A549 (cell line): Measurements from ENCODE around the gene RAB3B. TPM values are rescaled to one million over a fixed set of nuclear protein-coding genes. Genes with fewer than 3 reads are reported as not detected.
"Not testable (repeated sequence)": the region's sequence is repeated elsewhere in the genome, so short reads cannot be mapped to it uniquely, and the experiment has no call there.

Experiments
- ATAC-seq, 2 experiments: fragments of 200-7000 bp in 1 of 2; fragments of >200 bp in 1 of 2; cut with Nextera tagmentation in 1 of 2; cut with Tn5 transposase in 1 of 2; 3 replicates each; pipeline versions ENCODE4 v1.8.0 to v1.9.1; 2018 to 2020; ENCODE audit warnings: mild to moderate bottlenecking in 1 of 2, moderate library complexity in 1 of 2
- CTCF ChIA-PET: fragments of 300-600 bp; sonication (Branson Sonifier 250); formaldehyde crosslinking; extraction: SDS; loops from one replicate; lab custom pipeline; 2021; ENCODE audit warnings: antibody characterized with exemption, inconsistent platforms; lab: Yijun Ruan, JAX
- POLR2A ChIA-PET: fragments of 350-600 bp; formaldehyde crosslinking; extraction: SDS; loops from one replicate; lab custom pipeline; 2021; ENCODE audit warnings: antibody characterized with exemption, inconsistent platforms; lab: Yijun Ruan, JAX
- DNase-seq, 2 experiments: peaks; one replicate each; pipeline versions ENCODE4 v3.0.0 to v3.0.0-alpha.2; 2011 to 2016; ENCODE audit warnings: low read depth in 1 of 2, low spot score in 1 of 2
- FAIRE-seq: peaks from 2 replicates; lab custom pipeline; 2011; peaks lifted over from hg19 to GRCh38; lab: Jason Lieb, UNC
- H3K27ac ChIP-seq, 2 experiments: fragments of >200 bp; sonication (Bioruptor Twin); formaldehyde crosslinking; 3 replicates each; pipeline ENCODE4 v1.5.1; 2016 to 2017
- H3K4me1 ChIP-seq: fragments of >200 bp; sonication (Bioruptor Twin); formaldehyde crosslinking; 3 replicates; pipeline ENCODE4 v1.6.1; 2016
- H3K4me2 ChIP-seq: fragments of >200 bp; sonication (Bioruptor Twin); formaldehyde crosslinking; 3 replicates; pipeline ENCODE4 v1.6.1; 2016
- H3K4me3 ChIP-seq: fragments of >200 bp; sonication (Bioruptor Twin); formaldehyde crosslinking; 3 replicates; pipeline ENCODE4 v1.5.1; 2016
- H3K9me3 ChIP-seq: fragments of >200 bp; sonication (Bioruptor Twin); formaldehyde crosslinking; 3 replicates; pipeline ENCODE4 v1.6.1; 2016
- EHMT2 ChIP-seq: fragments of 200-600 bp; sonication (generic); IDR thresholded peaks from 2 replicates; pipeline ENCODE4 v1.6.1; 2016; ENCODE audit warnings: antibody characterized with exemption, low read depth, mild to moderate bottlenecking, moderate library complexity
- ELK1 ChIP-seq: fragments of 150-350 bp; IDR thresholded peaks from 2 replicates; pipeline ENCODE4 v1.6.1; 2014; ENCODE audit warnings: low read depth, mild to moderate bottlenecking, low read length
- HDAC2 ChIP-seq: fragments of 200-600 bp; sonication (generic); IDR thresholded peaks from 2 replicates; pipeline ENCODE4 v1.6.1; 2016
- HOXA7 ChIP-seq: fragments of 250-450 bp; sonication (Bioruptor Pico); IDR thresholded peaks from 2 replicates; pipeline ENCODE4 v1.5.0; 2020; ENCODE audit warnings: mild to moderate bottlenecking, moderate library complexity
- HOXB13 ChIP-seq: fragments of 250-450 bp; sonication (Bioruptor Pico); IDR thresholded peaks from 2 replicates; pipeline ENCODE4 v1.5.0; 2020; ENCODE audit warnings: low read depth, mild to moderate bottlenecking, moderate library complexity
- KDM5A ChIP-seq: fragments of 200-600 bp; sonication (generic); IDR thresholded peaks from 2 replicates; pipeline ENCODE4 v1.6.1; 2016; ENCODE audit warnings: antibody characterized with exemption, mild to moderate bottlenecking
- MAFK ChIP-seq: fragments of 450-650 bp; IDR thresholded peaks from 2 replicates; pipeline ENCODE4 v1.6.1; 2014; ENCODE audit not compliant: partially characterized antibody
- MAZ ChIP-seq: fragments of 150-350 bp; IDR thresholded peaks from 2 replicates; pipeline ENCODE4 v1.6.1; 2014; ENCODE audit warnings: antibody characterized with exemption, low read depth, low read length, borderline replicate concordance
- NFE2L2 ChIP-seq: fragments of 150-350 bp; conservative IDR thresholded peaks from 2 replicates; pipeline ENCODE4 v1.6.1; 2014; ENCODE audit warnings: low read length
- NPAS2 ChIP-seq: fragments of 250-450 bp; sonication (Bioruptor Pico); IDR thresholded peaks from 2 replicates; pipeline ENCODE4 v1.8.0; 2022; ENCODE audit warnings: mild to moderate bottlenecking, moderate library complexity, borderline replicate concordance
- TP53 ChIP-seq: fragments of 250-450 bp; sonication (Bioruptor Pico); IDR thresholded peaks from 2 replicates; pipeline ENCODE4 v1.5.0; 2021; ENCODE audit warnings: mild to moderate bottlenecking, moderate library complexity
- ZC3H11A ChIP-seq: fragments of 450-650 bp; IDR thresholded peaks from 2 replicates; pipeline ENCODE4 v1.6.1; 2014; ENCODE audit warnings: antibody characterized with exemption, mild to moderate bottlenecking
- WGBS: methylation state at CpG from one replicate; pipeline ENCODE4 v1.1.6; 2017; ENCODE audit errors: missing lambda C conversion rate; 5-methylcytosine and 5-hydroxymethylcytosine counted together
- polyA plus RNA-seq, 4 experiments: library from polyadenylated mRNA; depleted of rRNA in 3 of 4; stranded (reverse); fragments of >200 nt; fragmentation: RNase III in 1 of 4; extraction: RNeasy Plus Mini Kit Qiagen cat#74134 plus additional on column Dnase treatment in 1 of 4; gene quantifications; 2 replicates in 3 of 4; 3 replicates in 1 of 4; pipeline ENCODE4 v1.2.3, GENCODE V29; 2011 to 2017
- TF ChIP-seq, protein P1 (sequence below): fragments of 250-450 bp; sonication (Bioruptor Pico); IDR thresholded peaks from 2 replicates; pipeline ENCODE4 v1.5.0; 2020; ENCODE audit warnings: low read depth, mild to moderate bottlenecking, moderate library complexity

RAB3B gene
- polyA plus RNA-seq, 2 of the 4 experiments (the other 2 are of a cell fraction): 6.9 to 15.1 TPM

- TF ChIP-seq, protein P1, sequence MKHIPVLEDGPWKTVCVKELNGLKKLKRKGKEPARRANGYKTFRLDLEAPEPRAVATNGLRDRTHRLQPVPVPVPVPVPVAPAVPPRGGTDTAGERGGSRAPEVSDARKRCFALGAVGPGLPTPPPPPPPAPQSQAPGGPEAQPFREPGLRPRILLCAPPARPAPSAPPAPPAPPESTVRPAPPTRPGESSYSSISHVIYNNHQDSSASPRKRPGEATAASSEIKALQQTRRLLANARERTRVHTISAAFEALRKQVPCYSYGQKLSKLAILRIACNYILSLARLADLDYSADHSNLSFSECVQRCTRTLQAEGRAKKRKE (CRISPR knock-in tag): no peak
Observed at GRCh38 chr1:51877434-51878307, 112.8 kb downstream of the RAB3B start (continued).

DNA sequence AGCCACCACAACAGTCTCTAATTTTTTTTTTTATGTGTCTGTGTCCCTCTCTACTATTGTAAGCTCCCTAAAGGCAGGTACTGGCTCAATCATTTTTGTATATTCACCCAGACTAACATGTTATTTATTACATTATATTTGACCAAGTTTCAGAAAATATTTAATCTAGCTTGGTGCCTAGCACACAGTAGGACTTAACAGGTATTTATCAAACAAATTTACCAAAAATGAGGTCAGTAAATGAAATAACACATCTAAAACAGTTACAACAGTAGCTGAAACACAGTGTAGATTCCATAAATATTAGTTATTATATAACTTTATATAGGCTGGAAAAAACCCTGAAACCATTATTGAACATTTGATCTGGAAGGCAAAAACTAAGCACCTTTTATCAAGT is 114.7 kb downstream of the RAB3B start:
- POLR2A ChIA-PET: no interaction called here
- Histone ChIP-seq H3K27ac (peak overlapping the region in 1 of 2 experiments; percentile 64; a peak in 4 of 6 replicates), H3K4me1 (peaks cover 26% of the 10 kb centered on the region), H3K9me3 (no peaks in the 10 kb centered on the region), H3K4me3 (no peak overlapping the region), H3K4me2 (peak overlapping the region; percentile 86)
- FAIRE-seq (no peak), DNase-seq (no peak), ATAC-seq (no peak)
- CTCF ChIA-PET: interaction anchor here (1.5 kb wide), 1 partner anchor 126 kb away, joined by 4 read pairs; no protein-coding TSS in a partner anchor
- TF ChIP-seq ELK1: no peak

- no peak for DNase-seq
- Histone ChIP-seq H3K4me3 (no peak overlapping the region), H3K4me1 (peaks cover 26% of the 10 kb centered on the region), H3K4me2 (peak overlapping the region; percentile 86), H3K27ac (peak overlapping the region; percentile 27 to 64; a peak in 4 of 6 replicates), H3K9me3 (no peaks in the 10 kb centered on the region)
- TF ChIP-seq MAFK (peak; percentile 53), HOXB13 (CRISPR knock-in tag) (no peak), NFE2L2 (0 out of 2 replicates have a peak, but pooled peaks have one; percentile 34), NPAS2 (CRISPR knock-in tag) (no peak), EHMT2 (no peak)
- ChIA-PET POLR2A (no interaction called here), CTCF (no interaction called here)
- no peak for FAIRE-seq
- no peak for ATAC-seq
- 66% methylated on average over 6 of the region's 6 CpGs for WGBS
Observed at GRCh38 chr1:51875291-51875772, 115.2 kb downstream of the RAB3B start.

DNA sequence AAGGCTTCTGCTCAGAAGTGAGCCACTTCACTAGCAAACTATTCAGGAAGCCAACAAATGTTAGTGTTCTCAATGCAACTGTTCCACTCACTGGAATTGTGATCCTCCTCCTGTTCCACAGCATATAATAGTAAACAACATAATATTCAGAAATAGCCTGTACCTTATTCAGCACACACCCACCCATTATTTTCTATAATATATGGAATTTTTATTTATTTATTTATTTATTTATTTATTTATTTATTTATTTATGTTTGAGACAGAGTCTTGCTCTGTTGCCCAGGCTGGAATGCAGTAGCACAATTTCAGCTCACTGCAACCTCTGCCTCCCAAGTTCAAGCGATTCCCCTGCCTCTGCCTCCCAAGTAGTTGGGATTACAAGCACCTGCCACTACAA is 117.2 kb downstream of the RAB3B start:
- peak; percentile 72 for TF ChIP-seq ZC3H11A
- H3K4me2 ChIP-seq, CTCF ChIA-PET, H3K9me3 ChIP-seq, H3K4me3 ChIP-seq, ATAC-seq, POLR2A ChIA-PET, FAIRE-seq, H3K27ac ChIP-seq, DNase-seq: not testable (repeated sequence)
- 90% methylated on average over 1 of the region's 1 CpG for WGBS
- peaks cover 26% of the 10 kb centered on the region for H3K4me1 ChIP-seq

GRCh38 chr1:51871351-51871975 is 119.0 kb downstream of the RAB3B start:
- Histone ChIP-seq H3K9me3 (no peaks in the 10 kb centered on the region), H3K27ac (no peak overlapping the region), H3K4me3 (no peak overlapping the region), H3K4me2 (no peak overlapping the region), H3K4me1 (peaks cover 24% of the 10 kb centered on the region)
- WGBS: 94% methylated on average over 6 of the region's 6 CpGs
- DNase-seq (no peak), ATAC-seq (no peak), FAIRE-seq (no peak)
- ChIA-PET POLR2A (no interaction called here), CTCF (interaction anchor here (1.3 kb wide), 1 partner anchor 12 kb away, joined by 3 read pairs; no protein-coding TSS in a partner anchor)
- TF ChIP-seq TP53 (no peak), KDM5A (no peak), MAZ (no peak), HDAC2 (no peak), HOXA7 (CRISPR knock-in tag) (no peak)
